Kidney tubule cell (primary cell): ENCODE data around the gene SWT1.
"Not testable (repeated sequence)": the region's sequence is repeated elsewhere in the genome, so short reads cannot be mapped to it uniquely, and the experiment has no call there.

ENCODE experiments used
- DNase-seq: peaks from one replicate; pipeline ENCODE4 v3.0.0-alpha.2; 2018; ENCODE audit warnings: low spot score

The SWT1 gene

GRCh38 chr1:185170291-185170848 lies 13.4 kb downstream of the SWT1 start:
- peak; percentile 58 for DNase-seq

- DNase-seq = no peak
Measured at GRCh38 chr1:185193756-185194155, 36.8 kb downstream of the SWT1 start.

GRCh38 chr1:185198712-185199111 lies 41.7 kb downstream of the SWT1 start:
- not testable (repeated sequence) for DNase-seq

- DNase-seq = no peak
Measured at GRCh38 chr1:185200889-185201288, 43.9 kb downstream of the SWT1 start.

- DNase-seq = no peak
Measured at GRCh38 chr1:185207170-185207569, 50.2 kb downstream of the SWT1 start.

- no peak for DNase-seq
Measured at GRCh38 chr1:185207980-185208602, 51.1 kb downstream of the SWT1 start.

GRCh38 chr1:185208626-185209180 lies 51.7 kb downstream of the SWT1 start:
- DNase-seq = no peak

GRCh38 chr1:185209357-185209756 lies 52.4 kb downstream of the SWT1 start:
- DNase-seq = not testable (repeated sequence)

GRCh38 chr1:185213091-185213490 lies 56.1 kb downstream of the SWT1 start:
- peak; percentile 1 for DNase-seq

GRCh38 chr1:185215911-185216310 lies 58.9 kb downstream of the SWT1 start:
- no peak for DNase-seq

GRCh38 chr1:185224132-185224531 lies 67.2 kb downstream of the SWT1 start:
- no peak for DNase-seq

GRCh38 chr1:185227161-185227560 lies 70.2 kb downstream of the SWT1 start:
- DNase-seq = no peak

GRCh38 chr1:185228979-185229378 lies 72.0 kb downstream of the SWT1 start:
- DNase-seq = no peak

- DNase-seq = no peak
Measured at GRCh38 chr1:185229981-185230380, 73.0 kb downstream of the SWT1 start.

GRCh38 chr1:185232874-185233273 lies 75.9 kb downstream of the SWT1 start:
- no peak for DNase-seq

- DNase-seq = not testable (repeated sequence)
Measured at GRCh38 chr1:185234183-185234582, 77.2 kb downstream of the SWT1 start.

- DNase-seq = not testable (repeated sequence)
Measured at GRCh38 chr1:185237176-185237575, 80.2 kb downstream of the SWT1 start.

- DNase-seq = no peak
Measured at GRCh38 chr1:185237661-185238060, 80.7 kb downstream of the SWT1 start.

- peak; percentile 17 for DNase-seq
Measured at GRCh38 chr1:185238447-185238846, 81.5 kb downstream of the SWT1 start.

- no peak for DNase-seq
Measured at GRCh38 chr1:185239861-185240260, 82.9 kb downstream of the SWT1 start.

GRCh38 chr1:185241127-185241526 lies 84.2 kb downstream of the SWT1 start:
- no peak for DNase-seq

GRCh38 chr1:185244015-185244747 lies 87.2 kb downstream of the SWT1 start:
- DNase-seq = peak; percentile 77

- no peak for DNase-seq
Measured at GRCh38 chr1:185245466-185245865, 88.5 kb downstream of the SWT1 start.
